Neutrophil (primary cell): ENCODE measurements around the gene WDR38.

Experiments used
- H3K27ac ChIP-seq: fragments of 200-600 bp; sonication (generic); 2 replicates; pipeline ENCODE4 v1.5.1; 2016; ENCODE audit warnings: mild to moderate bottlenecking, moderate library complexity
- H3K27me3 ChIP-seq: fragments of 200-600 bp; sonication (generic); 2 replicates; pipeline ENCODE4 v1.6.0; 2016; ENCODE audit warnings: mild to moderate bottlenecking
- H3K36me3 ChIP-seq: fragments of 200-600 bp; sonication (generic); 2 replicates; pipeline ENCODE4 v1.5.1; 2017
- H3K4me1 ChIP-seq, 2 experiments: fragments of 200-600 bp in 1 of 2; sonication (generic) in 1 of 2; 1 replicate in 1 of 2; 2 replicates in 1 of 2; pipeline versions ENCODE4 v1.5.1 to v1.6.1; 2013 to 2016; ENCODE audit warnings: low read depth in 1 of 2, low read length in 1 of 2, mild to moderate bottlenecking in 1 of 2, moderate library complexity in 1 of 2; ENCODE audit not compliant: control insufficient read depth in 1 of 2, insufficient read depth in 1 of 2
- H3K4me3 ChIP-seq, 2 experiments: fragments of 200-600 bp in 1 of 2; sonication (generic) in 1 of 2; 1 replicate in 1 of 2; 2 replicates in 1 of 2; pipeline ENCODE4 v1.5.1; 2013 to 2016; ENCODE audit warnings: low read depth in 1 of 2, low read length in 1 of 2, mild to moderate bottlenecking in 1 of 2, moderate library complexity in 1 of 2
- H3K9me3 ChIP-seq: fragments of 200-600 bp; sonication (generic); 2 replicates; pipeline ENCODE4 v1.5.1; 2016
- TF ChIP-seq, protein P1 (sequence below): fragments of 200-600 bp; sonication (generic); IDR thresholded peaks from 2 replicates; pipeline ENCODE4 v1.5.1; 2016; ENCODE audit warnings: antibody characterized with exemption

The WDR38 gene

DNA sequence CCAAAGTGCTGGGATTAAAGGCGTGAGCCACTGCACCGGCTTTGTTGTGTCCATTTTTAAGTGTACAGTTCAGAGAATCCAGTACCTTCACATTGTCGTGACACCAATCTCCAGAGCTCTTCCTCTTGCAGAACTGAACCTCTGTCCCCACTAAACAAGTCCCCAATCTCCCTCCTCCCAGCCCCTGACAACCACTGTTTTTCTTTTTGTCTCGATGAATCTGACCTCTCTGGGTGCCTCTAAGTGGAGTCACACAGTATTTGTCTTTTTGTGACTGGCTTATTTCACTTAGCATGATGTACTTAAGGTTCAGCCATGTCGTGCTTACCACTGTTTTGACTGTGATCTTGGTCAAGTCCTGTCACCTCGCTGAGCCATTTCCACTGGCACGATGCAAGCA, 1.6 kb downstream of the WDR38 start:
- TF ChIP-seq, protein P1, sequence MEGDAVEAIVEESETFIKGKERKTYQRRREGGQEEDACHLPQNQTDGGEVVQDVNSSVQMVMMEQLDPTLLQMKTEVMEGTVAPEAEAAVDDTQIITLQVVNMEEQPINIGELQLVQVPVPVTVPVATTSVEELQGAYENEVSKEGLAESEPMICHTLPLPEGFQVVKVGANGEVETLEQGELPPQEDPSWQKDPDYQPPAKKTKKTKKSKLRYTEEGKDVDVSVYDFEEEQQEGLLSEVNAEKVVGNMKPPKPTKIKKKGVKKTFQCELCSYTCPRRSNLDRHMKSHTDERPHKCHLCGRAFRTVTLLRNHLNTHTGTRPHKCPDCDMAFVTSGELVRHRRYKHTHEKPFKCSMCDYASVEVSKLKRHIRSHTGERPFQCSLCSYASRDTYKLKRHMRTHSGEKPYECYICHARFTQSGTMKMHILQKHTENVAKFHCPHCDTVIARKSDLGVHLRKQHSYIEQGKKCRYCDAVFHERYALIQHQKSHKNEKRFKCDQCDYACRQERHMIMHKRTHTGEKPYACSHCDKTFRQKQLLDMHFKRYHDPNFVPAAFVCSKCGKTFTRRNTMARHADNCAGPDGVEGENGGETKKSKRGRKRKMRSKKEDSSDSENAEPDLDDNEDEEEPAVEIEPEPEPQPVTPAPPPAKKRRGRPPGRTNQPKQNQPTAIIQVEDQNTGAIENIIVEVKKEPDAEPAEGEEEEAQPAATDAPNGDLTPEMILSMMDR, result no peak
- Histone ChIP-seq H3K27me3 (peaks cover 15% of the 10 kb centered on the region), H3K36me3 (peaks cover 34% of the 10 kb centered on the region), H3K4me1 (peaks cover 10% of the 10 kb centered on the region in 2 experiments), H3K27ac (no peak overlapping the region), H3K9me3 (no peaks in the 10 kb centered on the region), H3K4me3 (no peak overlapping the region)

DNA sequence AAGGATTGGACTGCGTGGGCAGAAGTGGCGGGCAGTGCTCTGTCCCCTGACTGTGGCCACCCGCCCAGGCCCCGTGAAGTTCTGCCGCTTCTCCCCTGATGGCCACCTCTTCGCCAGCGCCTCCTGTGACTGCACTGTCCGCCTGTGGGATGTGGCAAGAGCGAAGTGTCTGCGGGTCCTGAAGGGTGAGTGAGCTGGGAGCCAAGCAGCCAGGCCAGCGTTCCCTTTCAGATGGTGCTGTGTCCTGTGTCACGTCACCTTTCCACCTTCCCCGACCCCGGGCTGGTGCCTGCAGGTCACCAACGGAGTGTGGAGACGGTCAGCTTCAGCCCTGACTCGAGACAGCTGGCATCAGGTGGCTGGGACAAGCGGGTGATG, 2.3 kb downstream of the WDR38 start:
- no peak overlapping the region for H3K27ac ChIP-seq
- peaks cover 37% of the 10 kb centered on the region for H3K36me3 ChIP-seq
- H3K9me3 ChIP-seq, result no peaks in the 10 kb centered on the region
- peaks cover 15% of the 10 kb centered on the region for H3K27me3 ChIP-seq
- peaks cover 12 to 15% of the 10 kb centered on the region in 2 experiments for H3K4me1 ChIP-seq
- H3K4me3 ChIP-seq, result no peak overlapping the region
- TF ChIP-seq, protein P1, result no peak

DNA sequence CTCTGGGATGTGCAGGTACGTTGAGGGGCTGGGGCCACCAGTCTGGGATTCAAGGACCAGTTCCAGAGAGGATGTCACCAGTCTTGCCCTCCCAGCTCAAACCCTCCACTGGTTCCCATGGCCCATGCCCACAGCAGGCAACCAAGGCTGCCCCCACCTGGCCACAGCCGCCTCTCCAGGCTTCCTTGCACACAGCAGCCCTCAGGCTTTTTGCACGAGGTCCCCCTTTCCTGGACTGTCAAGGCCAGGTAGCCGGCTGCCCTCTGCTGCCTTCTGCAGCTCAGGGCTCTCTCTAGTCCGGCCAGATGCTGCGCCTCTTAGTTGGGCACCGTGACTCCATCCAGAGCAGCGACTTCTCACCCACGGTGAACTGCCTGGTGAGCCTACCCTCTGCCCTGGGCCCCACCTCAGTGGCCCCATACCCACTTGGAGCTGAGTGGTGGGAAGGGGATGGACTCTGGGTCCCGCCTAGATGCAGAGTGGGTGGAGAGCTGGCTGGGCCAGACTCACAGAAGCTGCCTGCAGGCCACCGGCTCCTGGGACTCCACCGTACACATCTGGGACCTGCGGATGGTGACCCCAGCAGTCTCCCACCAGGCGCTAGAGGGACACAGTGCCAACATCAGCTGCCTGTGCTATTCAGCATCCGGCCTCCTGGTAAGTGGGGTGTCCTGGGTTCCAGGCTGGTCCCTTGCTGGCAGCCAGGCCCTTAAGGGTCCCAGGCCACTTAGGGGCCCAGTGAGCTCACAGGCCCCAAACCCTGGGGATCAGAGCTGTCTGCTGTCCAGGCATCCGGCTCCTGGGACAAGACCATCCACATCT, 2.9 kb downstream of the WDR38 start:
- Histone ChIP-seq H3K27ac (no peak overlapping the region), H3K36me3 (peaks cover 37% of the 10 kb centered on the region), H3K27me3 (peaks cover 11% of the 10 kb centered on the region), H3K9me3 (no peaks in the 10 kb centered on the region), H3K4me1 (peaks cover 18 to 21% of the 10 kb centered on the region in 2 experiments), H3K4me3 (no peak overlapping the region)
- TF ChIP-seq, protein P1, result no peak

DNA sequence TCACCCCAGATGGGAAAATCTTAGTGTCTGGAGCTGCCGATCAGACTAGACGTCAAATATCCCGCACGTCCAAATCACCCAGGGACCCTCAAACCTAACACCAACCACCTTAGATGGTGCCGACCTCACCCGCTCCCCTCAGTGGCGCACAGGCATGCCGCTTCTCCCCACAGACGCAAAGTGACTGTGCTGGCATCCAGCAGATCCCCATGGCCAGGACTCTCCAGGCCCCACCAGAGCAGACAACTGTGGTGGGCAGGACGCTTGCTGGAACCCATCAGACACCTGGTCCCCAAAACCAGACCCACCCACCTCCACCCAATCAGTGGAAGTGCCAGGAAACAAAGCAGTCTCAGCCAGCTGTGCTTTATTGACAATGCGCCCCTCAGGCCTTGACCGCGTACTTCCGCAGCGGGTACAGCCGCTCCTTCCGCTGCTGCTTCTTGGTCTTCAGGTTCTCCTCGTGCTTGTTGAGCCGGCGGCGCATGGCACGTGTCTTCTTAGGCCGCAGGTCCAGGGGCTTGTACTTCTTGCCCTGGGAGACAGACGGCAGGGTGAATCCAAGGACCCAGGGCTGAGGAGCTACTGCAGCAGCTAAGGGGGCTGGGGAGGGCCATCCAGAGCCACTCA, 4.4 kb downstream of the WDR38 start:
- TF ChIP-seq, protein P1, result no peak
- Histone ChIP-seq H3K27ac (no peak overlapping the region), H3K4me1 (peaks cover 26 to 28% of the 10 kb centered on the region in 2 experiments), H3K27me3 (peaks cover 11% of the 10 kb centered on the region), H3K36me3 (peaks cover 37% of the 10 kb centered on the region), H3K9me3 (no peaks in the 10 kb centered on the region), H3K4me3 (no peak overlapping the region)

DNA sequence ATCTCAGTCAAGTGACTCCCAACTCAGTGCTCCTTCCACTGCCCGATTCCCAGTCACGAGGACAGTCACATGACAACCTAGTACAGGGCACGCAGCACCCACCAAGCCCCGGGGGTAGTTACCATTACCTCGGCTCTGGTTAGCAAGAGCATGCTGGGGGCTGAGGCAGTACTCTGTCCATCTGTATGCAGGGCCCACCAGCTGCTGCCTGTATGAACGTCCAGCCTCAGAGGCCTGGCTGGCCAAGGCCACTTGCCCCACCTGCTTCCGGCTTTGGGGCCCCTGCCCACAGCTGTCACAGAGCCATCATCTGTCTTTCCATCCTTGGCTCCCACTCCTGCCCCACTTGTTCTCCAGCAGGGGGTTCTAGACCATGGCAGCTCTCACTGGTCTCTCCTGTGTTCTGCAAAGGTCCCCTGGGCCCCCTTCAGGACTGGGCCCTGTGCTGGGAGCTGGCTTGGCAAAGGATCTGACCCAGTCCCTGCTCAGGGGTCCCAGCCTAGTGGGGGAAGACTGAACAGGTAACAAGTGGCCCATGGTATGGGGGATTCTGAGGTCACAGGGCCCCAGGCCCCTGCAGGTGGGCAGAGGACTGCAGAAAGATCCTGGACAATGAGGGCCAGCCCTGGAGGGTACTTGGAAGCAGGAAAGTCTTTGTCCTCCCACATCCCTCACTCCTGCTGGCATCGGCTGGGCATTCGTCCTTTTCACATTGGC, 5.2 kb downstream of the WDR38 start:
- peaks cover 37% of the 10 kb centered on the region for H3K36me3 ChIP-seq
- TF ChIP-seq, protein P1, result no peak
- no peak overlapping the region for H3K4me3 ChIP-seq
- H3K4me1 ChIP-seq, result peaks cover 20 to 23% of the 10 kb centered on the region in 2 experiments
- peaks cover 7% of the 10 kb centered on the region for H3K27me3 ChIP-seq
- no peaks in the 10 kb centered on the region for H3K9me3 ChIP-seq
- H3K27ac ChIP-seq, result no peak overlapping the region
